Thyroid gland (tissue), 4 donors: ENCODE measurements around the gene CCDC172.

Experiments used
- POLR2A ChIP-seq, 2 donors: fragments of 450-650 bp; IDR thresholded peaks; one replicate each; pipeline ENCODE4 v1.6.1; 2017; ENCODE audit warnings: antibody characterized with exemption in 2 of 2, mild to moderate bottlenecking in 2 of 2, moderate library complexity in 1 of 2
- TF ChIP-seq, protein P1 (sequence below), 6 experiments: fragments of 200-600 bp in 3 of 6; fragments of 450-650 bp in 3 of 6; sonication (generic) in 3 of 6; IDR thresholded peaks; one replicate each; pipeline ENCODE4 v1.5.1; 2016 to 2019; ENCODE audit warnings: antibody characterized with exemption in 6 of 6, mild to moderate bottlenecking in 2 of 6, inconsistent platforms in 1 of 6, moderate library complexity in 1 of 6

DNA sequence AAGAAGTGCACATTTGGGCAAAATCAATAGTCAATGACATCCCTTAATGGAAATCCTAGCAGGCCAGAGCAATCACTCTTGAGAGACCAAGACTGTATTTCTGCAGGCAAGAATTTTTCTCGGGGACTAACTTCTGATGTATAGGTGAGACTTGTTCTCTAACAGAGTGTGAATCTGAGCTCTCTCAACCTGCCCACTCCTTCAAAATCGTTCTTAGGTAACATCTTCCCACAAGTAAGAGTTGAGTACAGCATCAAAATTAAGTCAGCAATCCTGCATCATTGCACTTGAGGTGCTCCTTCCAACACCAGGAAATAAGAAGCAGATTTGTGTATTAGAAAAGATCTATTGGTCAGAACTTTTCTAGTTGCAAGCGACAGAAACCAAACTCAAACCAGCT, 25.7 kb upstream of the CCDC172 start:
- TF ChIP-seq, protein P1, sequence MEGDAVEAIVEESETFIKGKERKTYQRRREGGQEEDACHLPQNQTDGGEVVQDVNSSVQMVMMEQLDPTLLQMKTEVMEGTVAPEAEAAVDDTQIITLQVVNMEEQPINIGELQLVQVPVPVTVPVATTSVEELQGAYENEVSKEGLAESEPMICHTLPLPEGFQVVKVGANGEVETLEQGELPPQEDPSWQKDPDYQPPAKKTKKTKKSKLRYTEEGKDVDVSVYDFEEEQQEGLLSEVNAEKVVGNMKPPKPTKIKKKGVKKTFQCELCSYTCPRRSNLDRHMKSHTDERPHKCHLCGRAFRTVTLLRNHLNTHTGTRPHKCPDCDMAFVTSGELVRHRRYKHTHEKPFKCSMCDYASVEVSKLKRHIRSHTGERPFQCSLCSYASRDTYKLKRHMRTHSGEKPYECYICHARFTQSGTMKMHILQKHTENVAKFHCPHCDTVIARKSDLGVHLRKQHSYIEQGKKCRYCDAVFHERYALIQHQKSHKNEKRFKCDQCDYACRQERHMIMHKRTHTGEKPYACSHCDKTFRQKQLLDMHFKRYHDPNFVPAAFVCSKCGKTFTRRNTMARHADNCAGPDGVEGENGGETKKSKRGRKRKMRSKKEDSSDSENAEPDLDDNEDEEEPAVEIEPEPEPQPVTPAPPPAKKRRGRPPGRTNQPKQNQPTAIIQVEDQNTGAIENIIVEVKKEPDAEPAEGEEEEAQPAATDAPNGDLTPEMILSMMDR (IDR thresholded peaks at IDR 0.05): no peak
- no peak for TF ChIP-seq POLR2A (IDR thresholded peaks at IDR 0.05)
